GM18526 (cell line): Measurements from ENCODE around the gene AGBL1.

ENCODE experiments used
- POLR2A ChIP-seq: IDR thresholded peaks from 3 replicates; pipeline ENCODE4 v1.6.1; 2011; ENCODE audit not compliant: insufficient read length; ENCODE audit errors: extremely low read depth

Gene AGBL1

GRCh38 chr15:86573476-86573875, 493.8 kb downstream of the AGBL1 start:
- TF ChIP-seq POLR2A = no peak

GRCh38 chr15:86588413-86588812, 508.7 kb downstream of the AGBL1 start:
- TF ChIP-seq POLR2A = no peak

GRCh38 chr15:86590461-86590860, 510.8 kb downstream of the AGBL1 start:
- no peak for TF ChIP-seq POLR2A

GRCh38 chr15:86591158-86591557, 511.5 kb downstream of the AGBL1 start:
- TF ChIP-seq POLR2A = no peak

- no peak for TF ChIP-seq POLR2A
Observed at GRCh38 chr15:86591994-86592735, 512.5 kb downstream of the AGBL1 start.

- no peak for TF ChIP-seq POLR2A
Observed at GRCh38 chr15:86595741-86596140, 516.1 kb downstream of the AGBL1 start.

GRCh38 chr15:86603466-86603865, 523.8 kb downstream of the AGBL1 start:
- TF ChIP-seq POLR2A = no peak

- TF ChIP-seq POLR2A = no peak
Observed at GRCh38 chr15:86608461-86609205, 529.0 kb downstream of the AGBL1 start.

GRCh38 chr15:86609275-86609674, 529.6 kb downstream of the AGBL1 start:
- TF ChIP-seq POLR2A = no peak

- TF ChIP-seq POLR2A = no peak
Observed at GRCh38 chr15:86610038-86610437, 530.4 kb downstream of the AGBL1 start.

- no peak for TF ChIP-seq POLR2A
Observed at GRCh38 chr15:86611417-86612040, 531.9 kb downstream of the AGBL1 start.

- no peak for TF ChIP-seq POLR2A
Observed at GRCh38 chr15:86615411-86615810, 535.7 kb downstream of the AGBL1 start.

- no peak for TF ChIP-seq POLR2A
Observed at GRCh38 chr15:86615816-86616215, 536.1 kb downstream of the AGBL1 start.

- TF ChIP-seq POLR2A = no peak
Observed at GRCh38 chr15:86616771-86617170, 537.1 kb downstream of the AGBL1 start.

GRCh38 chr15:86620157-86620556, 540.5 kb downstream of the AGBL1 start:
- no peak for TF ChIP-seq POLR2A

- no peak for TF ChIP-seq POLR2A
Observed at GRCh38 chr15:86620641-86621349, 541.1 kb downstream of the AGBL1 start.

GRCh38 chr15:86623236-86623635, 543.6 kb downstream of the AGBL1 start:
- no peak for TF ChIP-seq POLR2A
